Measurements from ENCODE around the gene ARHGAP42. TPM values are rescaled to one million over a fixed set of nuclear protein-coding genes. Genes with fewer than 3 reads are reported as not detected.

Gene ARHGAP42
- total and polyA plus RNA-seq, 10 of the 15 experiments (the other 5 are each of a cell fraction or from before 2014, with no cell fraction given): 1.8 to 6.3 (median 3.2) TPM

- ChIA-PET POLR2A (interaction anchor here (0.6 kb wide), 1 partner anchor 138 kb away, joined by 9 read pairs; no protein-coding TSS in a partner anchor), SMC1A (ENCODE audit: uncharacterized antibody, unreplicated experiment) (interaction anchor here (0.8 to 3.4 kb wide), 8 partner anchors 10 to 348 kb away, joined by 3 to 34 read pairs (median 4); no protein-coding TSS in a partner anchor), RAD21 (ENCODE audit: unreplicated experiment) (interaction anchor here (0.8 to 2.7 kb wide), 5 partner anchors 13 to 353 kb away, joined by 3 to 18 read pairs (median 3); no protein-coding TSS in a partner anchor), CTCF (interaction anchor here (0.9 to 6.7 kb wide), 6 partner anchors 8 to 348 kb away, joined by 3 to 42 read pairs (median 5); no protein-coding TSS in a partner anchor)
- peak overlapping the region; percentile 15; the same call in 1 of the 2 replicates for H3K4me2 ChIP-seq (ENCODE audit: control insufficient read depth, insufficient read depth)
- FAIRE-seq (peak; percentile 71), ATAC-seq (peak; percentile 82), DNase-seq (ENCODE audit: low read depth, low spot score) (peak; percentile 61)
- no peaks in the 10 kb centered on the region for H4K20me1 ChIP-seq (ENCODE audit: control insufficient read depth, insufficient read depth)
- intact Hi-C loops (cut with micrococcal nuclease; ENCODE audit: unreplicated experiment) (no loop called here), in situ Hi-C loops (cut with MboI) (loop anchor here (10.0 kb wide), 1 partner anchor 241 kb away; the partner anchor contains the start of gene ARHGAP42)
- H3K27ac ChIP-seq (ENCODE audit: control insufficient read depth, insufficient read depth): no peak overlapping the region
- WGBS (ENCODE audit: insufficient coverage, insufficient replicate concordance, low lambda C conversion rate, missing lambda C conversion rate): 0% methylated on average over 3 of the region's 3 CpGs
- no peak overlapping the region for H3K9ac ChIP-seq (ENCODE audit: control insufficient read depth, insufficient read depth, low read length)
- peaks cover 14% of the 10 kb centered on the region for H3K4me1 ChIP-seq (ENCODE audit: control insufficient read depth, insufficient read depth, low read length)
- no peaks in the 10 kb centered on the region for H3K9me3 ChIP-seq (replicated peaks; ENCODE audit: control insufficient read depth, insufficient read depth, low read length)
- H3K27me3 ChIP-seq (replicated peaks in 1 of 2; ENCODE audit: control insufficient read depth in 2 of 2, insufficient read depth in 2 of 2, low read length in 1 of 2): no peaks in the 10 kb centered on the region
- H3K4me3 ChIP-seq: no peak overlapping the region
- H3K36me3 ChIP-seq (ENCODE audit: control insufficient read depth in 2 of 2, insufficient read depth in 2 of 2, low read length in 1 of 2): no peaks in the 10 kb centered on the region
- H3K79me2 ChIP-seq (ENCODE audit: control insufficient read depth, insufficient read depth, low read length): no peaks in the 10 kb centered on the region
- no TSS peak for BruUV-seq (replicated peaks)
- no peak overlapping the region for H2AFZ ChIP-seq (ENCODE audit: control insufficient read depth, low read depth, low read length)
- TF ChIP-seq ZBED1 (IDR thresholded peaks at IDR 0.05; ENCODE audit: borderline replicate concordance) (peak; percentile 50; the same call in 1 of the 2 replicates), TCF7 (IDR thresholded peaks at IDR 0.05; ENCODE audit: borderline replicate concordance) (no peak), BRCA1 (IDR thresholded peaks at IDR 0.05; ENCODE audit: low read depth, low read length) (no peak), CREM (IDR thresholded peaks at IDR 0.05; ENCODE audit: low read depth) (peak; percentile 50; the same call in 1 of the 2 replicates), CBX5 (IDR thresholded peaks at IDR 0.05; ENCODE audit: low read depth) (0 out of 2 replicates have a peak, but pooled peaks have one; percentile 24), ZSCAN29 (IDR thresholded peaks at IDR 0.05) (no peak), MEF2A (IDR thresholded peaks at IDR 0.05; ENCODE audit: insufficient read depth, low read depth, low read length) (0 out of 2 replicates have a peak, but pooled peaks have one; percentile 38), TCF12 (IDR thresholded peaks at IDR 0.05; ENCODE audit: low read depth, low read length) (0 out of 2 replicates have a peak, but pooled peaks have one; percentile 30), ZNF24 (IDR thresholded peaks at IDR 0.05) (no peak), RBBP5 (conservative IDR thresholded peaks at IDR 0.05) (no peak), EP300 (IDR thresholded peaks at IDR 0.05; ENCODE audit: borderline replicate concordance in 1 of 2, control insufficient read depth in 1 of 2, low read depth in 2 of 2, low read length in 2 of 2) (peak in 1 of 2 experiments; percentile 68; a peak in 1 of 4 replicates), IKZF2 (IDR thresholded peaks at IDR 0.05) (peak; percentile 28 to 53; a peak in 2 of 4 replicates), JUND (IDR thresholded peaks at IDR 0.05; ENCODE audit: low read depth, low read length) (peak; percentile 83; the same call in 1 of the 2 replicates), MYC (IDR thresholded peaks at IDR 0.05; ENCODE audit: insufficient read depth, insufficient read length, insufficient replicate concordance, low read length, severe bottlenecking) (no peak), RAD21 (IDR thresholded peaks at IDR 0.05; ENCODE audit: insufficient read depth, low read depth, low read length) (no peak), MTA2 (IDR thresholded peaks at IDR 0.05; ENCODE audit: low read depth) (0 out of 2 replicates have a peak, but pooled peaks have one; percentile 54), BACH1 (IDR thresholded peaks at IDR 0.05; ENCODE audit: borderline replicate concordance) (peak; percentile 17; the same call in 1 of the 2 replicates), DPF2 (IDR thresholded peaks at IDR 0.05) (peak; percentile 89), ZNF217 (IDR thresholded peaks at IDR 0.05) (peak; percentile 83), BMI1 (IDR thresholded peaks at IDR 0.05; ENCODE audit: borderline replicate concordance) (peak; percentile 13; the same call in 1 of the 2 replicates), HDAC6 (IDR thresholded peaks at IDR 0.05; ENCODE audit: unreplicated experiment) (no peak), CHD2 (IDR thresholded peaks at IDR 0.05; ENCODE audit: borderline replicate concordance, low read depth, low read length) (no peak), NKRF (conservative IDR thresholded peaks at IDR 0.05) (no peak)
Observed at GRCh38 chr11:100925935-100926334, 238.8 kb downstream of the ARHGAP42 start.

Measured in GM12878 (cell line).